HG03139 (cell line): Measurements from ENCODE around the gene SGCD.

Experiments used
- ATAC-seq: cut with Tn5 transposase; IDR thresholded peaks from one replicate; pipeline ENCODE4 v1.9.1; 2021; ENCODE audit not compliant: unreplicated experiment

SGCD gene

GRCh38 chr5:156450778-156451177, 123.8 kb downstream of the SGCD start:
- no peak for ATAC-seq

- no peak for ATAC-seq
Observed at GRCh38 chr5:156451505-156451904, 124.5 kb downstream of the SGCD start.

GRCh38 chr5:156456857-156457256, 129.9 kb downstream of the SGCD start:
- ATAC-seq: no peak

- ATAC-seq: no peak
Observed at GRCh38 chr5:156459812-156460385, 132.9 kb downstream of the SGCD start.

- ATAC-seq: no peak
Observed at GRCh38 chr5:156460471-156460870, 133.5 kb downstream of the SGCD start.

- no peak for ATAC-seq
Observed at GRCh38 chr5:156466871-156467270, 139.9 kb downstream of the SGCD start.

GRCh38 chr5:156469636-156470035, 142.7 kb downstream of the SGCD start:
- ATAC-seq: no peak

- no peak for ATAC-seq
Observed at GRCh38 chr5:156471893-156472292, 144.9 kb downstream of the SGCD start.

- ATAC-seq: no peak
Observed at GRCh38 chr5:156473269-156473908, 146.4 kb downstream of the SGCD start.

- ATAC-seq: no peak
Observed at GRCh38 chr5:156474251-156474650, 147.3 kb downstream of the SGCD start.

GRCh38 chr5:156475182-156476157, 148.5 kb downstream of the SGCD start:
- no peak for ATAC-seq

- no peak for ATAC-seq
Observed at GRCh38 chr5:156476158-156476551, 149.2 kb downstream of the SGCD start.

GRCh38 chr5:156476678-156477077, 149.7 kb downstream of the SGCD start:
- ATAC-seq: no peak

GRCh38 chr5:156477196-156477595, 150.2 kb downstream of the SGCD start:
- ATAC-seq: no peak

GRCh38 chr5:156479849-156480248, 152.9 kb downstream of the SGCD start:
- ATAC-seq: no peak

- no peak for ATAC-seq
Observed at GRCh38 chr5:156481741-156482140, 154.8 kb downstream of the SGCD start.

GRCh38 chr5:156482818-156483217, 155.9 kb downstream of the SGCD start:
- ATAC-seq: no peak

GRCh38 chr5:156486394-156487238, 159.7 kb downstream of the SGCD start:
- ATAC-seq: no peak

- no peak for ATAC-seq
Observed at GRCh38 chr5:156491766-156492165, 164.8 kb downstream of the SGCD start.

- ATAC-seq: no peak
Observed at GRCh38 chr5:156496291-156496690, 169.3 kb downstream of the SGCD start.

- no peak for ATAC-seq
Observed at GRCh38 chr5:156497804-156498208, 170.8 kb downstream of the SGCD start.
